Lower leg skin (tissue), 4 donors: ENCODE measurements around the gene ZNF18. TPM values are rescaled to one million over a fixed set of nuclear protein-coding genes. Genes with fewer than 3 reads are reported as not detected.

Source experiments
- DNase-seq, 2 donors: peaks; one replicate each; pipeline ENCODE4 v3.0.0-alpha.2; 2019; ENCODE audit warnings: low spot score in 2 of 2
- H3K4me3 ChIP-seq: fragments of 200-600 bp; sonication (generic); 2 replicates; pipeline ENCODE4 v1.5.1; 2017; ENCODE audit warnings: mild to moderate bottlenecking, low read depth; ENCODE audit not compliant: poor library complexity, severe bottlenecking
- CTCF ChIP-seq, 3 donors: fragments of 450-650 bp; IDR thresholded peaks; one replicate each; pipeline ENCODE4 v1.5.1; 2016; ENCODE audit warnings: antibody characterized with exemption in 3 of 3, mild to moderate bottlenecking in 3 of 3, moderate library complexity in 2 of 3
- POLR2A ChIP-seq, 2 donors: fragments of 450-650 bp; IDR thresholded peaks; one replicate each; pipeline ENCODE4 v1.6.1; 2016 to 2017; ENCODE audit warnings: antibody characterized with exemption in 2 of 2, mild to moderate bottlenecking in 1 of 2, moderate library complexity in 1 of 2
- WGBS, 2 donors: methylation state at CpG; one replicate each; pipeline ENCODE4 v1.1.5; 2018; 5-methylcytosine and 5-hydroxymethylcytosine counted together
- intact Hi-C: fragments of 100-400 bp; cut with DNase I; formaldehyde crosslinking; loops from one replicate; pipeline ENCODE4 v1.15.0; 2023; ENCODE audit warnings: low total_unique reads
- total RNA-seq, 4 donors: library from RNA; depleted of rRNA; stranded (reverse); fragments of >200 nt; gene quantifications; one replicate each; pipeline ENCODE4 v1.1.0, GENCODE V29; 2016

Gene ZNF18
- total RNA-seq, 4 donors from 2014 or later = 13.0 to 21.7 (median 15.3) TPM

DNA sequence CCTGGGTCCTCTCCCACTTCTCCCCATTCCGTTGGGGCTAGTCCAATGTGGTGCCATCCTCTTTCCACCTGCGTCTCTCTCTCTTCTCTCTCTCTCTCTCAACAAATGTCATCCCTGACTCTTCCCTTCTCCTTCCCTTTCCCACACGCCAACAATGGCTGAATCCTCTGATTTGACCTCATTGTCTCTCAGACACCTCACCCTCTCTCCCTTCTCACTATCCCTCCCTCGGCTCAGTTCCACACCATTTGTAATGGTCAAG lies 628 bp upstream of the ZNF18 start:
- intact Hi-C loops = no loop called here

GRCh38 chr17:11996722-11997146 lies 541 bp downstream of the ZNF18 start:
- WGBS, 2 donors = 0% methylated on average over 10 of the region's 14 CpGs
- peak overlapping the region; percentile 70 for H3K4me3 ChIP-seq
- no peak for TF ChIP-seq POLR2A (IDR thresholded peaks at IDR 0.05)
- no peak for TF ChIP-seq CTCF (IDR thresholded peaks at IDR 0.05)
- peak in 1 of 2 donors; percentile 47 for DNase-seq
- intact Hi-C loops = no loop called here

More for the DNA sequence above, 628 bp upstream of the ZNF18 start:
- TF ChIP-seq CTCF (IDR thresholded peaks at IDR 0.05) (no peak), POLR2A (IDR thresholded peaks at IDR 0.05) (no peak)
- WGBS, 2 donors = 45 to 55% methylated on average over 4 of the region's 4 CpGs
- H3K4me3 ChIP-seq = peak overlapping the region; percentile 8
- DNase-seq = no peak

DNA sequence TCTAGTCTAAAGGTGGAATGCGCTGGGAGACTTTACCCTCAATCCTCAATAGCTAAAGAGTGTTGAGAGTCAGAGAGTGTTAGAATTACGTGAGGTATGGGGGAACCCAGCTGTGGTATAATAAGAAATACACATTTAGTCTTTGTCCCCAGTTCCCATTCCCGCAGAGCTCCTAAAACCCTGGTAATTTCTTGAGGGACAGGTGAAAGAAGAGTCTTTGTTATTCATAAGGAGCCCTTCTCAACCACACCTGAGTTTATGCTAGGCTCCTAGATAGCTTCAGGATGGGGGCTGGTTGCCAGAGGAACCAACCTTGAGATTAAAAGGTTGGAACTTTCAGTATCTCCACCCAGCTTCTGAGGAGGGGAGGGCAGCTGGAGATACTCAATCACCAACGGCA lies 5.8 kb downstream of the ZNF18 start:
- DNase-seq = no peak
- TF ChIP-seq POLR2A (IDR thresholded peaks at IDR 0.05) (no peak), CTCF (IDR thresholded peaks at IDR 0.05) (no peak)
- WGBS, 2 donors = 69 to 71% methylated on average over 4 of the region's 4 CpGs
- no peak overlapping the region for H3K4me3 ChIP-seq
- intact Hi-C loops = no loop called here

DNA sequence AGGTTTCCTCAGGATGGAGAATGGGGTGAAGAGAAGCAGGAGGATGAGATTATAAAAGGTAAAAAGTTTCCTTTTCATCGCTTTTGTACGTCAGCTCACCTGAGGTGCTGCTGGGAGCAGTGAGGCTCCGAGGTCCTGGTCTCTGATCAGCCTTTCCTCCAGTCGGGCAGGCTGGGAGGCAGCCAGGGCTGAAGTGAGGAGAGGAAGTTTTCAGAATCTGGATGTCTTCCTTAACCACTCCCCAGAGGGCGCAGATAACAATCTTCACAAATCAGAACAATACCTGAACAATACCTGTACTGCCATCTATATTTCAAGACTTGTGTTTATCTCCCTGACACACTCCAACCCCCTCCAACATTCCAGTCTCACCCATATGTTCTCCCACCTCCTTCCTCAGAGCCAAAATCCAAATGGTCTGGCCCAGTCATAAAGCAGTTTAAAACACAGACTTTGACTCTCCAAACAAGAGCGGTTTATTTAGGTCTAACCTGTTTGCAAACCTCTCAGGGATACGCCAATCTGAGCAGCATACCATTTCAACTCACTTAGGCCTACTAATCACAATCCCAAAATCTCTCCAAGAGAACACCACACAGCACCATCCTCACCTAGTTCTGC lies 6.8 kb downstream of the ZNF18 start:
- intact Hi-C loops = no loop called here
- TF ChIP-seq POLR2A (IDR thresholded peaks at IDR 0.05) (no peak), CTCF (IDR thresholded peaks at IDR 0.05) (no peak)
- no peak overlapping the region for H3K4me3 ChIP-seq
- 59 to 65% methylated on average over 7 of the region's 7 CpGs for WGBS, 2 donors
- no peak for DNase-seq

- intact Hi-C loops = no loop called here
- WGBS, 2 donors = 19 to 20% methylated on average over 5 of the region's 5 CpGs
- no peak for TF ChIP-seq POLR2A (IDR thresholded peaks at IDR 0.05)
- no peak for TF ChIP-seq CTCF (IDR thresholded peaks at IDR 0.05)
- no peak overlapping the region for H3K4me3 ChIP-seq
- no peak for DNase-seq
Measured at GRCh38 chr17:11986942-11987329, 10.3 kb downstream of the ZNF18 start.
